Subcutaneous adipose tissue (tissue), 4 donors: Measurements from ENCODE around the gene STK32B. TPM values are rescaled to one million over a fixed set of nuclear protein-coding genes. Genes with fewer than 3 reads are reported as not detected.

Experiments used
- total RNA-seq, 4 donors: library from RNA; depleted of rRNA; stranded (reverse); fragments of >200 nt; gene quantifications; one replicate each; pipeline ENCODE4 v1.1.0, GENCODE V29; 2016
- TF ChIP-seq, protein P1 (sequence below): fragments of 450-650 bp; IDR thresholded peaks from one replicate; pipeline ENCODE4 v1.5.1; 2016; ENCODE audit warnings: low read depth, mild to moderate bottlenecking, control low read depth, antibody characterized with exemption, moderate library complexity

Gene STK32B
- total RNA-seq, 4 donors from 2014 or later = 1.3 to 3.2 (median 2.3) TPM

DNA sequence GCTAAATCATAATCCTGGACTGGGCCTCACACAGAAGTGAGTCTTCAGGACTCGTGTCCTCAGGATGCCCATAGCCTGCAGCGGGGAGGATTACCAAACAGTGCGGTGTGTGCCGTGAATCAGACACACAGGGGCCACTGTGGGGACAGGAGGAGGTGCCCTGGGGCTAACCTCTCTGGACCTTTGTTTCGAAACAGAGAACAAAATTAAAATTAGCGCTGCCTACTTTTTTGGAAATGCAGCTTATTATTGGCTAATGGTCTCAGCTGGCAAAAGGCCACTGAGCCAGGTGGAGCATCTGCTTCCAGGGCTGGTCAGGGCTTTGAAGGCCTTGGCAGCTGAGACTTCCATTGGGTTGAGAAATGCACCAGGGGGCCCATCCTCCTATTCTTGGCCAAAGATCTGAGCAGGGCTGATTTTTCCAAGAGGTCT lies 420.9 kb downstream of the STK32B start:
- TF ChIP-seq, protein P1, sequence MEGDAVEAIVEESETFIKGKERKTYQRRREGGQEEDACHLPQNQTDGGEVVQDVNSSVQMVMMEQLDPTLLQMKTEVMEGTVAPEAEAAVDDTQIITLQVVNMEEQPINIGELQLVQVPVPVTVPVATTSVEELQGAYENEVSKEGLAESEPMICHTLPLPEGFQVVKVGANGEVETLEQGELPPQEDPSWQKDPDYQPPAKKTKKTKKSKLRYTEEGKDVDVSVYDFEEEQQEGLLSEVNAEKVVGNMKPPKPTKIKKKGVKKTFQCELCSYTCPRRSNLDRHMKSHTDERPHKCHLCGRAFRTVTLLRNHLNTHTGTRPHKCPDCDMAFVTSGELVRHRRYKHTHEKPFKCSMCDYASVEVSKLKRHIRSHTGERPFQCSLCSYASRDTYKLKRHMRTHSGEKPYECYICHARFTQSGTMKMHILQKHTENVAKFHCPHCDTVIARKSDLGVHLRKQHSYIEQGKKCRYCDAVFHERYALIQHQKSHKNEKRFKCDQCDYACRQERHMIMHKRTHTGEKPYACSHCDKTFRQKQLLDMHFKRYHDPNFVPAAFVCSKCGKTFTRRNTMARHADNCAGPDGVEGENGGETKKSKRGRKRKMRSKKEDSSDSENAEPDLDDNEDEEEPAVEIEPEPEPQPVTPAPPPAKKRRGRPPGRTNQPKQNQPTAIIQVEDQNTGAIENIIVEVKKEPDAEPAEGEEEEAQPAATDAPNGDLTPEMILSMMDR = no peak

DNA sequence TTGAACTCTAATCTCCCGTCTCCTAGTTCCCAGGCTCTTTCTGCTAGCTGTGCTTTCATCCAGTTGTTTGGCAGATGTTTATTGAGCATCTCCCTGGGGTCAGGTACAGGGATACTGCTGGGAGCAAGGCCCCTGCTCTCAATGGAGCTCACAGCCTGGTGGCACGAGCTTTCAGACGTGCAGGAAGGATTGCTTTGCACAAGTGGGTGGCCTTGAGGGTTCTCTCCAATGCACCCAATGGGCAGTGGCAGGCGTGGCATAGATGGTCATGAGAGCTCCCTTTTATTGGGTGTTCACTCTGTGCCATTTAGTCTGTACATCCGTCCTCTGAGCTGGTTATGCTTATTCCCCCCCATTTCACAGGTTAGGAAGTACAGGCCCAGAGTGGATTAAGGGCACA lies 421.8 kb downstream of the STK32B start:
- TF ChIP-seq, protein P1 = no peak

DNA sequence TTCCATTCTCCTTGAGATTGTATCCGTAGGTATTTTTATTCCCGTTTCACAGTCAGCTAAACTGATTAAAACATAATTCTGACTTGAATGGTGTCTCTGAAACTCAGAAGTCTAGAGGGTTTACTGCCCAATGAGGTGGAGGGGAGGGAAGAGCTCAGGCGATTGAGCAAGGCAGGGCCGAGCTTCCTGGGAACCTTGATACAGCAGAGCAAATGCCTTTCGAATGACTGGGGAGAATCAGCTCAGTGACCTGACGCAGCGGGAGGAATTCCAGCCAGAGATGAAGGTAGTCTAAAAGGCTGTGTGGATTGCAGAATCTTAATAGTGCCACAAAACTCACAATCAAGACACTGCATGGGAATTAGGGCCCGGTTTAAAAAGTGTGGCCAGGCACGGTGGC lies 423.5 kb downstream of the STK32B start:
- TF ChIP-seq, protein P1 = no peak

DNA sequence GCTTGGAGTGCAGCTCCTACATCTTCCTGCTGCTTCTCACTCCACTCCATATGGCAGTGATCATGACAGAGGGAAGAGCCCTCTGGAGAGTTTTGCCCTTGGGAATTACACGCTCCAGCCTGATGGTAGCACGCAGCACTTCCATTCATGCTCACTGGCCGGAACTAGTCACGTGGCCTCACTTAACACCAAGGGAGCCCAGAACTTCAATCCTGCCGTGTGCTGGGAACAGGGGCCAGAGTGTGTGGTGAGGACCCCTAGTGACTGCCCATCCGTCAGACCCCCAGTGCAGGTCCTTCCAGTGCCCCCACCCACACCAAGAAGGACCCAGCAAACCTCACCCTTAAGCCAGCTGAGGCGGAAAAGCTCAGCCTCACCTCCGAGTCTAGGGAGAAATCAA lies 426.3 kb downstream of the STK32B start:
- TF ChIP-seq, protein P1 = no peak

DNA sequence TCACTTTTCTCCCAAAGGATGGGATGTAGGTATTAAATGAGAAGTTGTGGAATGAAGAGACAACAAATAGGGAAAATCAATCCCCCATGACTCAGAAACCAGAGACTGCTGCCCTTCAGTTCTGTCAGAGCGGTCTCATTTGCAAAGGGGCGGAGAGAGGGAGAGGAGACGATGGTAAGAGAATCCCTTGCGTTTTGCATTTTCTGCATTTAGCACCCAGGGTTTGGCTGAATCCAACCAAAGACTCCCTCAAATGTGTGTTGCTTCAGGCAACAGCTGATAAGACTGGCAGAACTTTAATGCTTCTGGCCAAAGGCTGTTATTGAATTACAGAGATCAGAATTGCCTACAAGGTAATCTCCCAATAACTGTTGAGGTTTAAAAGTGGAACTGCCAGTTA lies 426.9 kb downstream of the STK32B start:
- TF ChIP-seq, protein P1 = no peak

DNA sequence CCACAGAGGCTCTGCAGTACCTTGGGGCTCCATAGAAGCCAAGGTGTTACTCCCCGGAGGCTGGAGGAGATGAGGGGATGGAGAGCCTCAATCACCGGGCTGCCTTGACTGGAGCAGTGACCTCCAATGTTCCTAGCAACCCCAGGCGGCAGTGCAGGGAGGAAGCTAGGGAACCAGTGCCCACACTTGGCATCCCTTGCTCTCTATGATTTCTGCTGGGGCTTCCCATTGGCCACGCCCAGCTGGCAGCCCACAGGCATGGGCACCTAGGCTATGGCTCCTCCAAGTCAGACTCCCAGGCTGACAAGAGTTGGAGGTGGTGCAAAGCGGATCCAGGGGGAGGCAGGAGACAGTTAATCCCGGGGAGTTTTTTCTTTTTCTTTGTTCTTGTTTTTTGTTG lies 427.4 kb downstream of the STK32B start:
- TF ChIP-seq, protein P1 = no peak

DNA sequence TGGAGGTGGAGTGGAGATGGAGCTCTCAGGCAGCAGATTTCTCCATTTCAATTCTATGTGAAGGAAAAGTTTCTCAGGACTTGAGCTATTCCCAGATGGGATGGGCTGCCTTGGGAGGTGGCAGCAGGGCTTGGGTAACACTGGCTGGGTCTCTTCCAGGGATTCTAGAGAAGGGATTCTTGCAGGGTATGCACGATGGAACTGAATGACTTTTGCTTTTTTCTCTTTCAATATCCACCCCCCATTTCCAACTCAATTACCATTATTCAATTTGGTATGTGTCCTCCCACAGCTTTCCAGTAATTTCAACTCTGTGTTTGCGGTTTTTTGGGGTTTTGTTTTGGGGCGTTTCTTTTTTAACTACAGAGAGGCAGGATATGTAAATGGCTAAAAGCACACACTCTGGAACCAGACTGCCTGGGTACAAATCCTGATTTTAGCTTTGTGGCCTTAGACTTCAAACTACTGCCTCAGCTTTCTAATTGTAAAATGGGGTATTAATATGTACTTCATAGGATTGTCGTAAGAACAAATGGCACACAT lies 428.3 kb downstream of the STK32B start:
- TF ChIP-seq, protein P1 = no peak
